ENCODE data around the gene CHERP.
"Not testable (repeated sequence)": the region's sequence is repeated elsewhere in the genome, so short reads cannot be mapped to it uniquely, and the experiment has no call there.

Gene CHERP

DNA sequence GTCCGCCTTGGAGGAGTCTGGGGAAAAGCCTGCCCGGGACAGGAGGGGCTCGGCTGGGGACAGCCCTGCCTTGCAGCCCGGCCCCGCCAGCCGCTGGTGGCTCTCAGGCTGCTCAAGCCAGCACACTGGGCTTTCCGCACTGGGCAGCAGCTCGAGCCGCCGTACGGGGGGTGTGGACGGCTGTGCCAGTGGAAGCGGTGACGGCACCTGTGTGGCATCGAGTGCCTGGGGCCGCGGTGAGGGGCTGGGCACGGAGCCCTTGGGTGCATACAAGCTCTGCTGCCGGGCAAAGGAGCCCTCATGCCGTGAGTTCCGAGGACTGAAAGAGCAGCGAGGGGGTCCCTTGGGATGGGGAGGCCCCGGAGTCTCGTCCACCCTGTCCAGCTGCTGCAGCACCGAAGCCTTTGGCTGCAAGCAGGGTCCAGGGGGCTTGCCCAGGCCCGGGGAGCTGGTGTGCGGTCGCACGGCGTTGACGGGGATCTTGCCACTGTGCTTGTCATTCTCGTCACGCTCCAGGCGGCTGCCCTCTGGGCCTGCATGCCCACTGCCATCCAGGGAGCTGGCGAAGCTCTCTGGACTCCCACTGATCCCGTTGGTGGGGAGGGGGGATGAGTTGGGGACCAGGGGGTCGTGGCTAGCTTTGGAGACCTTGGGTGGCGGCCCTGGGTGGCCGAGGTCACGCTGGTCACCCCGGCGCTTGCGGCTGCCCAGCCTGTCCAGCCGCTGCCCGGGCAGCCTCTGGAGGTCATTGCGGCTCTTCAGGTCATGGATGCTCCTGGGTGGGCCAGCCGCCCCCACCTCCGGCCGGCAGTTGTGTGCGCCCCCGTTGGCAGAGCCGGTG lies 34.7 kb upstream of the CHERP start:
- DNase-seq (ENCODE audit: low read depth in 2 of 2), result no peak

DNA sequence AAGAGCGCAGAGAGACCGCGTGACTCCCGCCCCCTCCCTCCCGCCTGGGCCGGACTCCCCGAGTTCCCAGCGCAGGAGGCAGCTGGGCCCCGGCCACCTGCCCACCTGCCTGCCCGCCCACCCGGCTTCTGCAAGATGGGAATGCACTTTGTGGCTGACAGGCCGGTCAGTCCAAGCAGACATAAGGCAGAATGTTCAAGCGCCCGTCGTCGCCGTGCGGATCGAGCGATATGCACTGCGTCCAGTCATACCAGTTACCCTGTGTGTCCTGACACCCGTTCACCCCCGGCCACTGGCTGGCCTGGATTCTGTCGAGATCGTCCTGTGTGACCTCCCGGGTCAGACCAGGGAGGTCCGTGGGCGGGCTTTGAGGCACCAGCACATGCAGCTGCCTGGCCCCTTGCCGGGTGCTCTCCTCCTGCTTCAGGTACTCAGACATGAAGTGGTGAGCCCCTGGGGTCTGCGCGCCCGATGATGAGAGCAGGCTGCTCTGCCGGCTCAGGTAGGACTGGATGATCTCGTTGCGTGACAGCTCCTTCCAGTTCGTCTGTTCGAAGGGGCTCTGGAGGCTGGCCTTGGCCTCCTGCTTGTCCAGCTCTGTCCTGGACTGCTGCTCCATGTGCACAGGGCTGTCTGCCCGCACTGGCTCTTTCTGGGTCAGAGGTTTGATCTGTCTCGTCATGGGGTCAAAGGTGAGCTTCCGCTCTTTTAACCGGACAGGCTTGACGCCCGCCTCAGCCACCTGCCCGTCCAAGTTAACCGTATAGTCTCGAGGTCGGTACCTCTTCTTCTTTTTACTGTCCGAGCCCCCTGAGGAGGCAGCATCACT lies 33.8 kb upstream of the CHERP start:
- no peak for DNase-seq (ENCODE audit: low read depth in 2 of 2)

DNA sequence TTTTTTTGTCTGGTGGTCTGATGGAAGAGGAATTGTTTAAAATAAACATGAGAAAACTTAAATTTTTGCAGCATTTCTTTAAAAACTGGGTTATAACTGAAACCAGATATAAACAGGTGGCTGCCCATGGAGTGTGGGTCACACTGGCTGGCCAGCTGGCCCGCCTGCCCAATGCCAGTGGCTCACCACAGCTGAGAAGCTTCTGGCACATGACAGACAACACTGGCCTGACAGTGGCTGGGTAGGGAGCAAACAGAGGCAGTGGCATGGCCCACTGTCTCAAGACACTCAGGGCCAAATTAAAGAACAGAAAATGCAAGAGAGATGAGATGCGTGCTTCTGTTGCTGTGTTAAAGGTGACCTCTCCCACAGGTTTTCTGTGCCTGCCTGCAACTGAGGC lies 33.0 kb upstream of the CHERP start:
- DNase-seq (ENCODE audit: low read depth in 2 of 2), result no peak

DNA sequence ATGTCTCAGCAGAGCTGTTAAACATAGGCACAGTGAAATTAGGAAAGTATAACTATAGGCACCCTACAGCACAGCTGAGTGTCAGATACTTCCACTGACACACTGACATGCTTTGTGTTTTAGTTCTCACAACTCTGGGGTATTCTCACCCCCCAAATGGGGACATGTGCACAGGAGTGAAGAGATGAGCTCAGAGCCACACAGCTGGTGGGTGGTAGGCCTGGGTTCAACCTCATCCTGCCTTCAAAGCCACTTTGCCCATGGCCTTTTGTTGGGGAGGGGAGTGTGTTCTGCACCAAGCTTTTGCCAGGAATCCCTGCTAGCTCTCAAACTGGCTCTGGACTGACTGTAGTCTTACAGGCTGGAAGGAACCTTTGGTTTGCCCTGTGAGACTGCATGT lies 31.7 kb upstream of the CHERP start:
- no peak for DNase-seq (ENCODE audit: low read depth in 2 of 2)

DNA sequence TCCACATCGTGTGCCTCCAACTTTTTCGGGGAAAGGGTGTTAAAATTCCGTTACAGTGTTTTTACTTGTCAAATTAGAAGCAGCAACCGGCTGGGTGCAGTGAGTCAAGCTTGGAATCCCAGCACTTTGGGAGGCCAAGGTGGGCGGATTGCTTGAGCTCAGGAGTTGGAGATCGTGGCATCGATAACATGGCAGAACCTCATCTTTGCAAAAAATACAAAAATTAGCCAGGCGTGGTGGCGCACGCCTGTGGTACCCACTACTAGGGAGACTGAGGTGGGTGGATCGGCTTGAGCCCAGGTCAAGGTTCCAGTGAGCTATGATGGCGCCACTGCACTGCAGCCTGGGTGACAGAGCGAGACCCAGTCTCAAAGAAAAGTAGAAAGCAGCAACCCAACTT lies 31.1 kb upstream of the CHERP start:
- DNase-seq (ENCODE audit: low read depth in 2 of 2), result no peak

DNA sequence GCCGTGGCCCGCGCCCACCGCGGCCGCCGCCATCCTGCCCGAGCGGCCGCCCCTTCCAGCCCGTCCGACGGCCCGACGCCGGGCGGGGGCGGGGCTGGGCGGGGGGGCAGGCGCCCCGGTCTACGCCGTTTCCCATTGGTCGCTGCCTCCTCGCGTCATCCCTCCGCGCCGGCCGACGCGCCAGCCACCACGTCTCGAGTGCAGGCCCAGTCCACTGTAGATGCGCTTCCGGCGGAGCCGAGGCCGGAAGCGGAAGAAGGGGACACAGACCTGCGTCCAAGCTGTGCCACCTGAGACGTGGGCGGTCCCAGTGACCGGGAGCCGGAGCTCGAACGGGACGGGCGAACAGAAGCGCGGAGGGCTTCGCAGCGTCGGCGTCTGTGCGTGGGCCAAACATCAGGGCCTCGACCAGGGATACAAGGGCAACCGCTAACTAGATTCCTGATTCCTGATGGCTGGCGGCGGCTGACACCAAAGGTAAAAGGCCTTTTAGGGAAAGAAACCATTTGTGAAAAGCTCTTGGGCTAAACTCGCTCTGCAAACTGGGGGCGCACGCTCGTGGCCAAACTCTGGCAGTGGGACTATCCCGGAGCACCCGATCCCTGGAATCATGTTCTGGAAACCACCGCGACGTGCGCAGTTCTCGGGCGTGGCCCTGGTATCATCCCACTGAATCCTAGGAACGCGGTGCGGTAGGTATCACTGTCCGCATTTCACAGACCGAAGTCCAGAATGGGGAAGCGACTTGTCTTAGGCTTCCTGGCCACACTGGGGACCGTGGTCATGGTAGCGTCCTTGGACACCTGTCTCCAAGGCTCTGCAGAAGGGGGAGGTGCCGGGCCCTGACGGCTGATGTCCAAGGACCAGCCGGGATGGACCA lies 30.3 kb upstream of the CHERP start, which contains the start of gene SLC35E1:
Gene SLC35E1, minus strand, starts transcription at position 84 of the 880 bp plus-strand sequence. Its CDS starts 51 bp downstream, at position 33.
- peak; percentile 80 to 81 for DNase-seq (ENCODE audit: low read depth in 2 of 2)

DNA sequence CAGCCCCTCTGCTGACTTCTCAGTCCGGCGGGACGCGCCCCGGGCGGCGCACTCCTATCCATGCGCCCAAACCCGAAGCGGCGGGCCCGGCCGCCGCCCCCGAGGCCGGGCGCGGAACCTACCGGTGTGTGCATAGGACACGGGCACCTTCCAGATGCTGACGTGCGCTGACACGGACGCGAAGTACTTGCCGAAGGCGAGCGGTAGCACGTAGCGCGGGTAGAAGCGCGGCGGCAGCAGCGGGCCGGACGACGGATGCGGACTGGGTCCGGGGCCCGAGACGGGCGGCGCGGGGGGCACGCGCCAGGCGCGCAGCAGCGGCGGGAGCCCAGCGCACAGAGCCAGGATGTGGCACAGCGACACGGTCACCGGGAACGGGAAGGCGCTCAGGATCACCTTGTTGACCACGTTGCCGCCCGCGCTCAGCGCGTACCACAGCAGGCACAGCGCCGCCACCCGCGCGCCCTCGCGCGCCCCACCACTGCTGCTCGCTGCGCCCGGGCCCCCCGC lies 29.6 kb upstream of the CHERP start:
- DNase-seq (ENCODE audit: low read depth in 2 of 2), result no peak

DNA sequence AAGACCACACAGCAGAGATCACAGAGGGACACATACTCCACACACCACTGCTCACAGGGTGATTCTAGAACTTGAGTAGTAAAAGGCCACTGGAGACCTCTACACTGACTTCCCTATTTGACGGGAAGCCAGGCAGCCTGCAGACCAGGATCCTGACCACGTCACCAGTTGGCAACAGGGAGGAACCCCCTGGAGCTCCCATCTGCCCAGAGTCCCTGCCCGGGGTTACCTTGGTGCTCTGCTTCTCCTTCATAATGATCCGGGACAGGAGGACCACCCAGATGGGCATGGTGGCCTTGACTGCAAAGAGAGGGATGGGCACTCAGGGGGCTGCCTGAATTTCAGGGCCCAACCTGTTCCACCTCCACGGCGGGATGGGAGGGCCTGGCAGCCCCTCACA lies 29.0 kb upstream of the CHERP start:
- no peak for DNase-seq (ENCODE audit: low read depth in 2 of 2)

DNA sequence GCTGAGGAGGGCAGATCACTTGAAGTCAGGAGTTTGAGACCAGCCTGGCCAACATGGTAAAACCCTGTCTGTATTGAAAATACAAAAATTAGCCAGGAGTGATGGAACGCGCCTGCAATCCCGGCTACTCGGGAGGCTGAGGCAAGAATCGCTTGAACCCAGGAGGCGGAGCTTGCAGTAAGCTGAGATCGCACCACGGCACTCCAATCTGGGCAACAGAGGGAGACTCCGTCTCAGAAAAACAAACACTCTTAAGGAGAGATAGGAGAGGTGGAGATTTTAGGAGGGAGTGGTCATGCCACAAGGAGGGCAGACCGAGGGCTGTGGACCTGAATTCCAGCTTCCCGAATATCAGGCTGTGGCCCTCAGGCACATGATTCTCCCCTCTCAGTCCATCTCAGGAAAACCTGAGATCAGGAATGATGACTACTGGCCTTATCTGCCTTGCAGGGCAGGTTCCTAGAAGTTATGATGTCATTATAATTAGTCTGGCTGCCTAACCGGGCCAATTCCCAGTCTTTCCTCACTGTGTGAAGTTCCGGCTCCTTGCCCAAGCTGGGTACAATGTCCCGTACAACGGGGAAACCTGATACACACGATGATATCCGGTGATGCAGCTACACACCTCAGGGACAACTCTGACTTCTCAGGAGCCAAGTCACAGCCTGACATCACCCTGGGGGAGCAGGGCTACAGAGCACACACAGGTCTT lies 27.5 kb upstream of the CHERP start:
- no peak for DNase-seq (ENCODE audit: low read depth in 2 of 2)

DNA sequence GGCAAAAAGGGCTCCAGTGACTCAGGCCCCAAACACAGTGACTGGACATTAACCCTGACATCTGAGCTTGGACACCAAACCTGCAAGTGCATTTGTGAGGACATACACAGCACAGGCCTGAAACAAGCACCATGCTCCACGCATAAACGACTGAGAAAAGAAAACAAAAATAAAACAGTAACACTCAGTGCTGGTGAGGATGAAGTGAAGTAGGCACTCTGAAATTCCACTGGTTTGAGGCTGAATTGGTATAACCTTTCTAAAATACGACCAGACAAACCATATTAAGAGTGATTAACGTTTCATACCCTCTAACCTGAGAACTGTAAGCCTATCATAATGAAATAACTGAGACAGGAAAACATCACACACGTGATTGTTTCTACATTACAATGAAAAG lies 24.5 kb upstream of the CHERP start:
- DNase-seq (ENCODE audit: low read depth in 2 of 2), result no peak

DNA sequence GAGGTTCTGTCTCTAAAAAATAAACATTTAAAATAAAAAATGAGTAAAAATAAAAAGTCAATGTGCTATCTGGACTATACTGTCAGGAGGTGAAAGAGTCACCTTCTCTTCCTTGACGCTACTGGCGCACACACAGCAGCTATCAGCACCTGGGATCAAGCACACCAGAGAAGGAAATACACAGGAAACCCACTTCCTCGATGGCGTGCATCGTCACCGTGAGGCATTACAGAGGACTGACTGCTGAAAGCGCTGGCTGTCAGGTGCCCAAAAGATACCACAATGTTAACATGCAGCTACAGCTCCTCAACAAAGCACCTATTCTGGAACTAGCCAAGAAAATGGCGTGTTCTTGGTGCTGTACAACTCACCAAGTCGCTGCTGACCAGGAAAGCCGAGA lies 23.9 kb upstream of the CHERP start:
- DNase-seq (ENCODE audit: low read depth in 2 of 2), result no peak

DNA sequence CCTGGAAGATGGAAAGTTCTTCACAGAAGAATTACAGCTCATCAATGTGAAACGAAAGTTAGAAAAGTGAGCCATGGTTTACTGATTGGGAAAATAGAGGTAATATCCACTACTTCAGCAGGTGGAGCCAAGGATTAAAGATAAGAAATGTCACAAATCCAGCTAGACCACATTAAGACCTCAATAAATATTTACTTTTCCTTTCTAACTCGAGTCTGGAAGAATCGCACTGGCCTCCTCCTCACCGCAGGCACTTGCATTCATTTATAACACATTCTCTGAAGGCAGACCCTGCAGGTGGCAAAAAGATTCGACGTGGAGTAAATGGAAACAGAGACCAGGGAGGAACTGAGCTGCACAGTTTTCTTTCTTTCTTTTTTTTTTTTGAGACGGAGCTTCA lies 22.6 kb upstream of the CHERP start:
- no peak for DNase-seq (ENCODE audit: low read depth in 2 of 2)

DNA sequence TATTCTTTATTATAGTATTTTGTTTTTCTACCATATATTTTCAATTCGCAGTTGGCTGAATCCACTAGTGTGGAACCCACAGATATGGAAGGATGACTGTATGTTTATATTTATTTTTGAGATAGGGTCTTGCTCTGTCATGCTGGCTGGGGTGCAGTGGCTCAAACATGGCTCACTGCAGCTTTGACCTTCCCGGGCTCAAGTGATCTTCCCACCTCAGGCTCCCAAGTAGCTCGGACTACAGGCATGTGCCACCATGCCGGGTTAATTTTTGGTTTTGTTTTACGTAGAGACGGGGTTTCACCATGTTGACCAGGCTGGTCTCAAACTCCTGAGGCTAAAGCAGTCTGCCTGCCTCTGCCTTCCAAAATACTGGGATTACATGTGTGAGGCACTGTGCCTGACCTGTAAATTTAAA lies 20.4 kb upstream of the CHERP start:
- no peak for DNase-seq (ENCODE audit: low read depth in 2 of 2)

DNA sequence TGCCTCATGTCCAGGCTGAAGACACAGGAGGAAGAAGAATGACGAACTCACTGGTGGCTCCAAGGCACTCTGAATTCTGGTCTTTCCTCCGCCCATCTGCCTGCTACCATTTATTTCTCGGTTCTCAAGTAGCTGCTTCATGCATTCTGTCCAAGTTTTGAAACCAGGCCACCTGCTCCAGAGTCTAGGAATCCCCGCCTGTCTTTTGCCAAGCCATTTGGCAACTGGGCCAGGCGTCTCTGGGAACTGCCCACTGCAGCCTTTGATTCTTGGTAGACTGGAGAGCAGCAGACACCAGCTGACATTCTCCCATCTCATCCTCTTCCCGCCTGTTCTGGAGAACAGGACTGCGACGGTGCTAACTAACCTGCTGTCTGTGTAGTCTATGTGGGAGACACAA lies 19.1 kb upstream of the CHERP start:
- DNase-seq (ENCODE audit: low read depth in 2 of 2), result no peak

DNA sequence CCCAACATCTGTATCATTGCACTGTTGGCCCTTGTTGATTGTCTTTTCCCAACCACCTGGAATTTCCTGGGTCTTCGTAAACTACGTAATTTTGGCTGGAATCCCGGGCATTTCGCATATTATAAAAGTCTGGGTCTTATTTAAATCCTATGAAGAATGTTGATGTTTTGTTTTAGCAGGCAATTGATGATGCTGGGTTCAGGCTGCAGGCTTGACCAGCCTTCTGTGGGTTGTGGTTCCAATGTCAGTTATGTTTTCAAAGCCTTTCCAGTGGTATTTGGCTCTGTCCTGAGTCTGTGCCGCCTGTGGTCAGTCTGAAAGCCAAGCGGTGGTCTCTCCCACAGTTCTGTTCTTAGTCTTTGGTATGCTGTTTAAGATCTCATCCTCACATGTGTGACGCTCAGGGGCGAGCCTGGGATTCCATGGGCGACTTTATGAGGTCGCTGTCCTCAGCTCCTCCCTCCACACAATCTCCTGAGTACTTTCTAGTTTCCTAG lies 17.6 kb upstream of the CHERP start:
- no peak for DNase-seq (ENCODE audit: low read depth in 2 of 2)

DNA sequence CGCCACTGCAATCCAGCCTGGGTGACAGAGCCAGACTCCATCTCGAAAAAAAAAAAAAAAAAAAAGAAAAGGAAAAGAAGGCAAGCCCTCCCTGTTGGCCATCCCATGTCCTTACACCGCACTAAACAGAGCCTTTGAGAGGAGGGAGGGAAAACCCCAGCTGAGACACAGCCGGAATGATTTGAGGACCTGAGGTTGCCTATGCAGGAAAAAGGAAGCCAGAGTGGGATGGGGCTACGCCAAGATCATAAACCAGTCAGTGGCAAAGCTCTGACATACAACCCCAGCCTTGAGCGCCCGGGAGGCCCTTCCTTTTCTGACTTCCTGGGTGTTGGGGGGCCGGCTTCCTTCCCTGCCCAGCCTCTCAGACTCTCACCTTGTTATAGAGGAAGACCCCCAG lies 12.5 kb upstream of the CHERP start:
- no peak for DNase-seq (ENCODE audit: low read depth in 2 of 2)

DNA sequence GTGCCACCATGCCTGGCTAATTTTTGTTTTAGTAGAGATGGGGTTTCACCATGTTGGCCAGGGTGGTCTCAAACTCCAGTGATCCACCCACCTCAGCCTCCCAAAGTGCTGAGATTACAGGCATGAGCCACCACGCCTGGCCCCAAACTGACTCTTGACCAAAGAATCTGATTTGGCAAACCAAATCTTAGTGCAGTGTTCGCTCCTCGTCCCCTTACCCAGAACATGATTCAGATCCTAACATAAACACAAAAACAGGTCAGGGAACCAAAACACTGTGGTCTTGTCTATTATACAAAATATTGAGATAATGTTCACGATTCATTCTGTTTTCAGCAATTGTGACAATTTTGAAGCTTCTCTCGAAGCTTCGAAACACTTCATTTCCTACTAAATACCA lies 9.7 kb upstream of the CHERP start:
- DNase-seq (ENCODE audit: low read depth in 2 of 2), result not testable (repeated sequence)

DNA sequence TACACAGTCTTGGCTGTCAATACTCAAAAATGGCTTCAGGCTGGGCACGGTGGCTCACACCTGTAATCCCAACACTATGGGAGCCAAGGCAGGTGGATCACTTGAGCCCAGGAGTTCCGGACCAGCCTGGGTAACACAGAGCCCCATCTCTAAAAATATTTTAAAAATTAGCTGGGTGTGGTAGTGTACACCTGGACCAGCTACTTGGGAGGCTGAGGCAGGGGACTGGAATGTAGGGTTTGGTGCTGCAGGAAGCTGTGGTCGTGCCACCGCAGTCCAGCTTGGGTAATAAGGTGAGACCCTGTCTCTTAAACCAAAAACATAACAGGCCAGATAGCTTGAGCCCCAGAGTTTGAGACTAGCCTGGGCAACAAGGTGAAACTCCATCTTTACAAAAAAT lies 6.7 kb upstream of the CHERP start:
- no peak for DNase-seq (ENCODE audit: low read depth in 2 of 2)

DNA sequence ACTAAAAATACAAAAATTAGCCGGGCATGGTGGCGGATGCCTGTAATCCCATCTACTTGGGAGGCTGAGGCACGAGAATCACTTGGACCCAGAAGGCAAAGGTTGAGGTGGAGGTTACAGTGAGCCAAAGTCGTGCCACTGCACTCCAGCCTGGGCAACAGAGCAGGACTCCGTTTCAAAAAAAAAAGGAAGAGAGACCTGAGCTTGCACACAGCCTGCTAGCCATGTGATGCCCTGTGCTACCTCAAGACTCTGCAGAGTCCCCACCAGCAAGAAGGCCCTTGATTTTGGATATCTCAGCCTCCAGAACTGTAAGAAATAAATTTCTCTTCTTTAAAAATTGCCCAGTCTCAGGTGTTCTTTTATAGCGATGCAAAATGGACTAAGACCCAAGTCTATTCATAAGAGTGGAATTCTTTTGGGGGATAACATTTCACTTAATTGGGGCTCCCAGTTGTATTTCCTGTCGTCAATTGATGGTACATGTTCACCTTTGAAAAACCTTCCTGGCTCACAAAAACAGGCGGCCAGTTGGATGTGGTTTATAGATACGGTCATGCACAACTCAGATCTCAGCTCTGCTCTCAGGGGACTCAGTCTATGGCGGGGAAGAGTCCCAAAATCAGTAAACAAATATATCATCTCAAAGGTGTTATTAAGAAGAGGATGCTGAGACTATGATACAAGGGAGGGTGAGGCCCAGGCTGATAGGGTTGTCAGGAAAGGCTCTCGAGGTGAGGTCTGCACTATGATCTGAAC lies 2.4 kb upstream of the CHERP start:
- no peak for DNase-seq (ENCODE audit: low read depth in 2 of 2)

DNA sequence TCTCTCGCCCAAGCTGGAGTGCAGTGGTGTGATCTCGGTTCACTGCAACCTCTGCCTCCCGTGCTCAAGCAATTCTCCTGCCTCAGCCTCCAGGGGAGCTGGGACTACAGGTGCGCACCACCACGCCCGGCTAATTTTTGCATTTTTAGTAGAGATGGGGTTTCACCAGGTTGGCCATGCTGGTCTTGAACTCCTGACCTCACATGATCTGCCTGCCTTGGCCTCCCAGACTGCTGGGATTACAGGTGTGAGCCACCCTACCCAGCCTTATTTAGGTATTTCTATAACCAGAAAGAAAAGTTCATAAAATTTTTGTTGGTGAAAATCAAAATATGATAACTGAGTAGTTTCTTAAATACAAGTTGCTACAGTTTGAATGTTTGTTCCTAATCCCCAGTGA lies 1.5 kb upstream of the CHERP start:
- DNase-seq (ENCODE audit: low read depth in 2 of 2), result not testable (repeated sequence)
